Right lobe of liver (tissue), 4 donors: ENCODE measurements around the gene TUB.

Experiments
- CTCF ChIP-seq, 4 donors: fragments of 200-600 bp in 3 of 4; fragments of 450-650 bp in 1 of 4; IDR thresholded peaks; one replicate each; pipeline versions ENCODE4 v1.5.1 to v1.8.0; 2016 to 2022; ENCODE audit warnings: antibody characterized with exemption in 4 of 4, mild to moderate bottlenecking in 2 of 4
- POLR2A ChIP-seq: fragments of 450-650 bp; IDR thresholded peaks from one replicate; pipeline ENCODE4 v1.6.1; 2017; ENCODE audit warnings: antibody characterized with exemption, mild to moderate bottlenecking
- donor health status: DM: no; HTN: no; CAD: no.
- donor health status: DM: no; HTN: no; CAD: no.
- donor health status: DM: no; HTN: yes; CAD: no.

DNA sequence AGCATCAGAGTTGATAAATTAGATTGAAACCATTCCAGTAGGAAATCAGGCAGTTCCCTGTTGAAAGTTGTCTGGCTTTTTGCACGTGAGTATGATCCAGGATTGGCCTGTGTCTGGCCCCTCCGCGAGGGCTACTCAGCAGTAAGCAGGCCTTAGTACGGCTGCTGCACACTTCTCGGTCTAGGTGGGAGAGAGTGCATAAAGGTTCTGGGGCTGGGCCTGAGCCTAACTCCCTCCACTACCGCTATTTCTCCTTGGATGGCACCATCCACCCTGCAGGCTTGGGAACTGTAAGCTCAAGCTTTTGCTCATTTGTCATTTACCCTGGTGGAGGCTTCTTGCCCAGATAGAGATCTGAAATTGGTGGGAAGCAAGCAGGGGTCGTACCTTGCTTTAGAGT, 22.0 kb downstream of the TUB start:
- no peak for TF ChIP-seq POLR2A
- TF ChIP-seq CTCF (IDR thresholded peaks at IDR 0.05), result no peak
